Measurements from ENCODE around the gene MRNIP. TPM values are rescaled to one million over a fixed set of nuclear protein-coding genes. Genes with fewer than 3 reads are reported as not detected.

Gene MRNIP
- total RNA-seq, 1 donor from 2014 or later, result 25.4 TPM

DNA sequence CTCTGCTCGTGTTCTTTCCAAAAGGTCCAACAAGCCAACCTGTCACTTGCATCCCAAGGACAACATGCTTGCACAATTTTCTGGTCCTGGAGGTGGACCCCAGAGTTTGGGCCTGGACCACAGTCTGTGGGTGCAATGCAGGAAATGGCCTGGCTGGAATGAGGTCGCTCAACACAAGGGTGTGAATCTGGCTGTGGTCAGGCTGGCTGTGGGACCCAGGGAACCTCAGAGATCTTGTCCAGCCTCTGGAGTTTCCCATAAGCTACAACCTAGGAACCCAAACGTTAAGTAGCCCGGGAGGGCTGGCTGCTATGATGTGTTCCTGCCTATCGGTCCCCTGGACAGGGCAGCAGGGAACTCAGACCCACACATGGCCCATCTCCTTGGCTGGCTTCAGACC is 33.6 kb upstream of the MRNIP start:
- TF ChIP-seq, protein P1, sequence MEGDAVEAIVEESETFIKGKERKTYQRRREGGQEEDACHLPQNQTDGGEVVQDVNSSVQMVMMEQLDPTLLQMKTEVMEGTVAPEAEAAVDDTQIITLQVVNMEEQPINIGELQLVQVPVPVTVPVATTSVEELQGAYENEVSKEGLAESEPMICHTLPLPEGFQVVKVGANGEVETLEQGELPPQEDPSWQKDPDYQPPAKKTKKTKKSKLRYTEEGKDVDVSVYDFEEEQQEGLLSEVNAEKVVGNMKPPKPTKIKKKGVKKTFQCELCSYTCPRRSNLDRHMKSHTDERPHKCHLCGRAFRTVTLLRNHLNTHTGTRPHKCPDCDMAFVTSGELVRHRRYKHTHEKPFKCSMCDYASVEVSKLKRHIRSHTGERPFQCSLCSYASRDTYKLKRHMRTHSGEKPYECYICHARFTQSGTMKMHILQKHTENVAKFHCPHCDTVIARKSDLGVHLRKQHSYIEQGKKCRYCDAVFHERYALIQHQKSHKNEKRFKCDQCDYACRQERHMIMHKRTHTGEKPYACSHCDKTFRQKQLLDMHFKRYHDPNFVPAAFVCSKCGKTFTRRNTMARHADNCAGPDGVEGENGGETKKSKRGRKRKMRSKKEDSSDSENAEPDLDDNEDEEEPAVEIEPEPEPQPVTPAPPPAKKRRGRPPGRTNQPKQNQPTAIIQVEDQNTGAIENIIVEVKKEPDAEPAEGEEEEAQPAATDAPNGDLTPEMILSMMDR (IDR thresholded peaks at IDR 0.05), result no peak
- intact Hi-C loops (cut with DNase I), result no loop called here
- Histone ChIP-seq H3K4me1 (no peaks in the 10 kb centered on the region), H3K27me3 (no peaks in the 10 kb centered on the region), H3K9me3 (no peaks in the 10 kb centered on the region), H3K4me3 (no peak overlapping the region), H3K27ac (no peak overlapping the region), H3K36me3 (peaks cover 90% of the 10 kb centered on the region)
- ATAC-seq, result no peak
- DNase-seq, result no peak

- no peak for ATAC-seq
- H3K27me3 ChIP-seq, result no peaks in the 10 kb centered on the region
- intact Hi-C loops (cut with DNase I), result no loop called here
Measured at GRCh38 chr5:179890751-179891682, 32.4 kb upstream of the MRNIP start.

GRCh38 chr5:179889885-179890284 is 31.3 kb upstream of the MRNIP start:
- Histone ChIP-seq H3K9me3 (no peaks in the 10 kb centered on the region), H3K4me1 (no peaks in the 10 kb centered on the region), H3K36me3 (peaks cover 88% of the 10 kb centered on the region), H3K27me3 (no peaks in the 10 kb centered on the region), H3K4me3 (no peak overlapping the region), H3K27ac (no peak overlapping the region)
- ATAC-seq (no peak), DNase-seq (no peak)
- TF ChIP-seq, protein P1 (IDR thresholded peaks at IDR 0.05), result no peak
- intact Hi-C loops (cut with DNase I), result no loop called here

More at GRCh38 chr5:179890751-179891682, 32.4 kb upstream of the MRNIP start:
- DNase-seq, result no peak
- Histone ChIP-seq H3K4me3 (no peak overlapping the region), H3K9me3 (no peaks in the 10 kb centered on the region), H3K36me3 (peaks cover 90% of the 10 kb centered on the region), H3K27ac (no peak overlapping the region), H3K4me1 (no peaks in the 10 kb centered on the region)
- TF ChIP-seq, protein P1 (IDR thresholded peaks at IDR 0.05), result no peak

GRCh38 chr5:179887802-179888201 is 29.2 kb upstream of the MRNIP start:
- Histone ChIP-seq H3K27me3 (no peaks in the 10 kb centered on the region), H3K9me3 (peaks cover 5% of the 10 kb centered on the region), H3K4me3 (no peak overlapping the region), H3K36me3 (peaks cover 83% of the 10 kb centered on the region), H3K4me1 (no peaks in the 10 kb centered on the region), H3K27ac (no peak overlapping the region)
- intact Hi-C loops (cut with DNase I), result no loop called here
- DNase-seq, result no peak
- ATAC-seq, result no peak
- TF ChIP-seq, protein P1 (IDR thresholded peaks at IDR 0.05), result no peak

DNA sequence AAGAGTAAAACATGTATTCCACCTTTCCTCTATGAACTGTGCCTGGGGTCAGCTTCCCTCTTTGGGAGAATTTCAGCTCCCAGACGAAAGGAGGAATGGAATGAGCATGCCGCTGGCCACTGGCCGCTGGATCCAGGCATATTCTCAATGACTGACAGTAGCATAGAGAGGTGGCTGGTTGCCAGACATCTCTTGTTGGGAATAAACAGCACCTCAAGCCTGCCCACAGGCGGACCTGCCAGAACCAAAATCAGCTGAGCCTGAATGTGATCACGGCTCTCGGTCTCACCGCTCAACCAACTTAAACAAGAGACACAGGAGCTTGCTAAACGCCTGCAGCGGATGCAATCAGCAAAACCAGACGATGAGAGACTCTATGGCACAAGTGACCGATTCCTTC is 28.5 kb upstream of the MRNIP start:
- Histone ChIP-seq H3K36me3 (peaks cover 76% of the 10 kb centered on the region), H3K27ac (no peak overlapping the region), H3K4me3 (no peak overlapping the region), H3K9me3 (peaks cover 9% of the 10 kb centered on the region), H3K4me1 (no peaks in the 10 kb centered on the region), H3K27me3 (no peaks in the 10 kb centered on the region)
- DNase-seq (no peak), ATAC-seq (no peak)
- TF ChIP-seq, protein P1 (IDR thresholded peaks at IDR 0.05), result no peak
- intact Hi-C loops (cut with DNase I), result no loop called here

Measured in upper lobe of right lung (tissue), 1 donor.